Eye (tissue), 1 donor: ENCODE measurements around the gene USF1.
"Not testable (repeated sequence)": the region's sequence is repeated elsewhere in the genome, so short reads cannot be mapped to it uniquely, and the experiment has no call there.

ENCODE experiments used
- DNase-seq: peaks from one replicate; pipeline ENCODE4 v3.0.0-alpha.2; 2015

The USF1 gene

GRCh38 chr1:161047436-161048420 lies 2.0 kb upstream of the USF1 start:
- DNase-seq: no peak

DNA sequence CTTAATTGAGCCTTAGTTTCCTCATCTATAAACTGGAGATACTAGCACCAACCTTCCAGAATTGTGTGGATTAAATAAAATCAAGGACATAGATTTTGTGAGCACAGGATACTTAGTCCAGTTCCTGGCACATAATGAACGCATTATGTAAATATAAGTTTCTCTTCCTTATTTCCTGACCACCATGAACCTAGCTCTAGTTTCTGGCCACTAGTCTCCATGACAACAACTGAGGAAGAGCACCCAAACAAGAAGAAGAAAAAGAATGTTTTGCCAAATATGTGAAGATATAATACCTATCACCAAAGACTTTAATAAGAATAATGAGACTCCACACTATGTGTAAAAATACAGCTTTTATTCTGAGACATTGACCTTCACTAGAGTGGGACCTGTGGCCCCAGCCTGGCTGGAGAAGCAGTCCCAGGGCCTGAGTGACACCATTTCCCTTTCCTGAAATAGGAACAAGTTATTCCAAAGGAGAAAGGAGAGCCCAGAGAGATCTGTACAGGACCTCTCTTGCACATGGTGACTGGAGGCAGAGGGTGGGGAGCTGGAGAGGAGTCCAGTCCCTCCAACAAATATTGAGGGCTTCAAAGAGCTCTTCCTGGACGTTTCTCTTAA lies 940 bp upstream of the USF1 start:
- no peak for DNase-seq

DNA sequence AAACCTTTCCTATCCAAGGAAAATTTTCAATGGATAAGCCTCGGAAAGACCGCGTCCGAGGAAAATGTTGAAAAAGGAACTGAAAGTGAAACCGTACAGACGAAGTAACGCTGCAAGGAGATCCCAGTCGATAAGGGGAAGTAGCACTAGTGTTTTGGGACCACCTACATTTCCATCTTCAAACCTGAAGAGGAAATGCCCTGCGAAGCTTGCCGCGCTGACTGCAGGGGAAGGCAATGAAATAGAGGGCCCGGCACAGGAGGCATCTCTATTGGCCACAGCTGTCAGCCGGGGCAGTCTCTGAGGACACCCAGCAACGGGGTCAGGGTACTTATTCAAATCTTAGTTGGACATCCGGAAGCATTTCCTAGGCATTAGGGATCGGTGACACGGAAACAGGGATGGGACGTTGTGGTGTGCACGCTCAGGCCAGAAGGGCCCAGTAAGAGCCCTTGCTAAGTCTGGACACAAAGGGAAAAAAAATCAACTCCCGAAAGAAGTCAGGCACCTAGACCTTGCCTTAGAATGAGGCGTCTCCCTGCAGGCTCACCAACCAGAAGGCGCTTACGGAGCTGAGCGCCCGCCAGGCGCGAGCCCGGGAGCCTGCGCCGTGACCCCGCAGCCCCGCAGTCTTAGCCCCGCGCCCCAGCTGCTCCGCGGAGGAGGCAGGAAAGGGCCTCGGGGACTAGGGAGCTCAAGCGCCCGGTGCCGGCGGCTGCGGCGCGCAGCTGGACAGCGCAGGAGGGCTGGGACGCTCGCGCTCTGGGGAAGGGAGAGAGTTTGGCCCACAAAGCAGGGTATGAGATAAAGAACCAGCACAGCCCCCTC lies 655 bp downstream of the USF1 start:
- peak; percentile 91 for DNase-seq

- DNase-seq: no peak
Measured at GRCh38 chr1:161044535-161044907, 1.3 kb downstream of the USF1 start.

GRCh38 chr1:161039546-161039945 lies 6.2 kb downstream of the USF1 start:
- DNase-seq: no peak

DNA sequence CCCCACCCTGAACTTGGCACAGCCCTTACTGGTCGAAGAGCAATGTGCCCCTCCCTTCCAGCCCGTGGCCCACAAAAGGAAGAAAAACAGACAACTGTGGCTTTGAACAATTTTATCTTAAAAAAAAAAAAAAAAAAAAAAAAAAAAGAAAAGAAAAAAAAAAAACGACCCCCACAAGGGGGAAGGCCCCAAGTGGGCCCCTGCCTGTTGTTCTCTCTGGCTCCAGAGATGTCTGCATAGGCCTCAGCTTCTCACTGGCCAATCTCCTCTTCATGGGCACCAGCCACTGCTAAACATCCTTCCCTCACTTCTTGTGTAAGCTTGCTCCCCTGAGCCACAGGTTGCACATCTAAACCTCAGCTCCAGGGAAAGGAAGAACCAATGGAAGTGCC lies 6.6 kb downstream of the USF1 start:
- peak; percentile 12 for DNase-seq

GRCh38 chr1:161038523-161039153 lies 7.1 kb downstream of the USF1 start, which contains the start of gene TSTD1:
Gene TSTD1, minus strand, starts transcription at chr1:161038964. Its CDS starts 75 bp downstream, at chr1:161038889.
- peak; percentile 74 for DNase-seq

DNA sequence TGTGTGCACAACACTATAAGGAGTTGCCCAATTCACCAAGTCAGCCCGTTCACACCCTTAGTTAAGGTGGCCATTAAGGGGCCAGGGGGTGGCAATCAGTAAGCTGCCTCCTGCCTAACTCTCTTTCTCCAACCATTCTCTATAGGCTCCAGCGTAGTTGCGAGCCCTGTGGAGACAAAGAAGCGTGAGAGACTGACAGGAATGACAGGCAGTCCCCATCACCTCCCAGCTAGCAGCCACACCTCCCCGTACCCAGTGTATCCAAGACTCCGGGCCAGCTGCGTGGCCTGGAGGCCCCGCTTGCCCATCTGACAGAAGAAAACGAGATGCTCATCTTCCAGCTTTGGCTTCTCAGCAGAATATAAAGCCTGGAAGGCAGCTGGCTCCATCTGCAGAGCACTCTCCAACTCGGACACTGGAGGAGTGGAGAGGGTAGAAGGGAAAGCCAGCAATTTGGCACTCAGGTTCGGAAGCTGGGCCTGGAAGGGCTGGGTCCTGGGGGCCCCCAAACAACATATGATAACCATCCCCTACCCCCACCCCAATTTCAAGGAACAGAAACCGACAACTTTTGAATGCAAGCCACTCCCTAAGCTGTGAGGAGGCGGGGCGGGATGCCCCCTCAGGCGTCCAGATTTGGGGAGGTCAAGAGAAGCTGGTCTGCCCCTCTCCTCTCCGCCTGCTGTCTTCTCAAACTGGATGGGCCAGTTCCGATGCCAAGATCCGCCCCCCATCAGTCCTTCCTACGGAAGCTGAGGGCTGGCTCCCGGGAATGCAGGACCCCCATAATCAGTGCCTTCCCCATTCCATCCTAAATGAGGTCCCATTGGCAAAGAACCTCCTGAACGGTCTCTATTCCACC lies 7.9 kb downstream of the USF1 start:
- DNase-seq: peak; percentile 47

DNA sequence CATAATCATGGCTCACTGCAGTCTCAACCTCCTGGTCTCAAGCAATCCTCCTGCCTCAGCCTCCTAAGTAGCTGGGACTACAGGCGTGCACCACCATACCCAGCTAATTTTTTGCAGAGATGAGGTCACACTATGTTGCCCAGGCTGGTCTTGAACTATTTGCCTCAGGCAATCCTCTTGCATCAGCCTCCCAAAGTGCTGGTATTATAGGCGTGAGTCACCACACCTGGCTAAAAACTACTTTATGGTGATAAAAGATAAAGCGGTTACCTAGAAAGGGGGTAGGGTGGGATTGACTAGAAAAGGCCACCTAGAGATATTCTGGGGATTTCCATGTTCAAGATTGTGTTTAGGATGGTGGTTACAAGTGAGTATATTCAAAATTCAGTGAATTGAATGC lies 12.0 kb downstream of the USF1 start:
- no peak for DNase-seq

- no peak for DNase-seq
Measured at GRCh38 chr1:161032409-161032808, 13.4 kb downstream of the USF1 start.

DNA sequence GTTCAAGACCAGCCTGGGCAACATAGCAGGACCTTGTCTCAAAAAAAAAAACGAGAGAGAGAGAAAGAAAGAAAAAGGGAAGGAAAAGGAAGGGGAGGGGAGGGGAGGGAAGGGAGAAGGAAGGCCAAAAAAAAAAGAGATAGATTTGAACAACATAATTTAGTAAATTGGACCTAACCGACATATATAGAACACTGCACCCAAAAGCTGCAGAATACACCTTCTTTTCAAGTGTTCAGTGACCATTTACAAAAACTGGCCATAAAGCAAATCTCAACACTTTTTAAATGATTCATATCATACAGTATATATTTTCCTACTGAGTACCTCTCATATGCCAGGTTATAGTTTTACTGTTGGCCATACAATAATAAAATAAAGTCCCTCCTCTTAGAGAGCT lies 13.9 kb downstream of the USF1 start:
- DNase-seq: no peak

- not testable (repeated sequence) for DNase-seq
Measured at GRCh38 chr1:161029466-161029865, 16.3 kb downstream of the USF1 start.

- DNase-seq: not testable (repeated sequence)
Measured at GRCh38 chr1:161026954-161027353, 18.8 kb downstream of the USF1 start.

DNA sequence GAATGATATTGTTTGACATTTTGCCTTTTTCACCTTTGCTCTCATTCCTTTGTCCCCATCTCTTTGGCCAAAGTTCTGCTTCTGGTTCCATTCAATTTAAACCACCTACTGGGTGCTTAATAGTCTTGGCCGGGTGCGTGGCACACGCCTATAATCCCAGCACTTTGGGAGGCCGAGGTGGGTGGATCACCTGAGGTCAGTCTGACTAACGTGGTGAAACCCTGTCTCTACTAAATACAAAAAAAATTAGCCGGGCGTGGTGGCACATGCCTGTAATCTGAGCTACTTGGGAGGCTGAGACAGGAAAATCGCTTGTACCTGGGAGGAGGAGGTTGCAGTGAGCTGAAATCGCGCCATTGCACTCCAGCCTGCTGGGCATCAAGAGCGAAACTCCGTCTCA lies 23.3 kb downstream of the USF1 start:
- DNase-seq: not testable (repeated sequence)

GRCh38 chr1:161021970-161022353 lies 23.8 kb downstream of the USF1 start:
- DNase-seq: no peak

DNA sequence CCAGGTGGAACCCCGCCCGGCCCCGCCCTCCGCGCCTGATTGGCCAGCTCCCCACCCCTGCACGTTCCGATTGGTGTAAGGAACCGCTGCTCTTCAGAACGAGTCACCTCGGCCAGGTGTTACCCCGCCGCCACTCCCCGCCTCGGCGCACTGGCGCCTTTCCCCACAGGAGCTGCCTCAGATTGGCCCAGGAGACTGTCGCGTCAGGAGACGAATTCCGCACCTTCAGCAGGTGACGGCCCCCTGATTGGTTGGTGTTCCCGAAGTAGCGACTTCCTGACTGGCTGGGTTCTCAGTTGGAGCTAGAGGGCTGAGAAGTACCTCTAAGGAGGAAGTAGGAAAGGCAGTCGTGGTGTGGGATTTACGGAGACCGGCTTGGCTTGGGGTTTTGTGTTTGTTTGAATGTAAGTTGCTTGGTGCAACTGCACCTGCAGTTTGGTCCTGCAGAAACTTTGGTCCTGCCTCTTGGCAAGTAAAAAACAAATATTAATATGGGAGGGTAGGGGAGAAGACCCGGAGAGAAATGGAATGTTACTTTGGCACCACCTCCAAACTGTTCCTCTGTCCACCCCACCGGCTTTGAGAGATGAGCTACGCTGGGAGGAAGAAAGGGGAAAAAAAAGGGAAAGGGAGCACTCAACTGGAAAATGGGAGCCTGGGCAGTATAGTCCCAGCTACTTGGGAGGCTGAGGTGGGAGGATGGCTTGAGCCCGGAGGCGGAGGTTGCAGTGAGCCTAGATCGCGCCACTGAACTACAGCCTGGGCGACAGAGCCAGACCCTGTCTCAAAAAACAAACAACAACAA lies 24.4 kb downstream of the USF1 start:
- DNase-seq: peak; percentile 84

- DNase-seq: peak; percentile 72
Measured at GRCh38 chr1:161020509-161021164, 25.1 kb downstream of the USF1 start, which contains the start of gene F11R. Gene F11R, minus strand, starts transcription at chr1:161021152. Its CDS starts 79 bp downstream, at chr1:161021073.

GRCh38 chr1:161019751-161020495 lies 25.9 kb downstream of the USF1 start:
- no peak for DNase-seq

GRCh38 chr1:161019111-161019660 lies 26.6 kb downstream of the USF1 start:
- DNase-seq: not testable (repeated sequence)
